Peyer's patch (tissue), 4 donors: ENCODE data around the gene ACSL6. TPM values are rescaled to one million over a fixed set of nuclear protein-coding genes. Genes with fewer than 3 reads are reported as not detected.

ENCODE experiments used
- DNase-seq, 3 donors: peaks; one replicate each; pipeline ENCODE4 v3.0.0-alpha.2; 2017 to 2019
- H3K27ac ChIP-seq, 4 donors: fragments of 200-600 bp; sonication (generic); one replicate each; pipeline ENCODE4 v1.5.1; 2016 to 2019
- H3K27me3 ChIP-seq, 2 donors: fragments of 200-600 bp; sonication (generic); one replicate each; pipeline ENCODE4 v1.5.1; 2019
- H3K36me3 ChIP-seq, 3 donors: fragments of 200-600 bp; sonication (generic); one replicate each; pipeline ENCODE4 v1.5.1; 2016 to 2019
- H3K4me1 ChIP-seq, 4 donors: fragments of 200-600 bp; sonication (generic); one replicate each; pipeline ENCODE4 v1.5.1; 2016 to 2019
- H3K4me3 ChIP-seq, 4 donors: fragments of 200-600 bp; sonication (generic); 1 replicate in 3 of 4; 2 replicates in 1 of 4; pipeline ENCODE4 v1.5.1; 2016 to 2019; ENCODE audit warnings: mild to moderate bottlenecking in 1 of 4
- H3K9me3 ChIP-seq, 4 donors: fragments of 200-600 bp; sonication (generic); one replicate each; pipeline ENCODE4 v1.5.1; 2016 to 2019; ENCODE audit warnings: mild to moderate bottlenecking in 1 of 4
- CTCF ChIP-seq, 6 experiments: fragments of 450-650 bp in 4 of 6; fragments of 200-600 bp in 2 of 6; sonication (generic) in 1 of 6; IDR thresholded peaks; one replicate each; pipeline ENCODE4 v1.5.1; 2017 to 2019; ENCODE audit warnings: antibody characterized with exemption in 6 of 6, mild to moderate bottlenecking in 3 of 6, moderate library complexity in 1 of 6
- POLR2A ChIP-seq, 2 donors: fragments of 450-650 bp; IDR thresholded peaks; one replicate each; pipeline ENCODE4 v1.5.1; 2017; ENCODE audit warnings: antibody characterized with exemption in 2 of 2, mild to moderate bottlenecking in 2 of 2, moderate library complexity in 2 of 2
- total RNA-seq, 4 donors: library from RNA; depleted of rRNA; stranded (reverse); fragments of >200 nt; gene quantifications; one replicate each; pipeline ENCODE4 v1.1.0, GENCODE V29; 2016

The ACSL6 gene
- total RNA-seq, 4 donors from 2014 or later: 1.1 to 12.4 (median 7.4) TPM; not detected in 1

GRCh38 chr5:132054697-132055440, 43.4 kb upstream of the ACSL6 start:
- H3K36me3 ChIP-seq: no peaks in the 10 kb centered on the region
- peak in 2 of 3 donors; percentile 28 to 38 for DNase-seq
- no peak for TF ChIP-seq CTCF (IDR thresholded peaks at IDR 0.05)
- TF ChIP-seq POLR2A (IDR thresholded peaks at IDR 0.05): no peak

GRCh38 chr5:132054031-132054696, 42.7 kb upstream of the ACSL6 start:
- H3K9me3 ChIP-seq: no peaks in the 10 kb centered on the region
- DNase-seq: peak in 2 of 3 donors; percentile 12 to 33
- H3K36me3 ChIP-seq: no peaks in the 10 kb centered on the region
- no peaks in the 10 kb centered on the region for H3K27me3 ChIP-seq
- H3K27ac ChIP-seq: no peak overlapping the region
- TF ChIP-seq CTCF (IDR thresholded peaks at IDR 0.05) (no peak), POLR2A (IDR thresholded peaks at IDR 0.05) (no peak)
- H3K4me1 ChIP-seq: no peaks in the 10 kb centered on the region
- H3K4me3 ChIP-seq: no peak overlapping the region

More at GRCh38 chr5:132054697-132055440, 43.4 kb upstream of the ACSL6 start:
- Histone ChIP-seq H3K27ac (no peak overlapping the region), H3K9me3 (no peaks in the 10 kb centered on the region), H3K4me3 (no peak overlapping the region), H3K4me1 (no peaks in the 10 kb centered on the region), H3K27me3 (no peaks in the 10 kb centered on the region)

- H3K27ac ChIP-seq: no peak overlapping the region
- DNase-seq: peak; percentile 4 to 33 (median 26)
- H3K36me3 ChIP-seq: no peaks in the 10 kb centered on the region
- H3K27me3 ChIP-seq: no peaks in the 10 kb centered on the region
- no peaks in the 10 kb centered on the region for H3K4me1 ChIP-seq
- TF ChIP-seq POLR2A (IDR thresholded peaks at IDR 0.05): no peak
- no peak for TF ChIP-seq CTCF (IDR thresholded peaks at IDR 0.05)
- H3K9me3 ChIP-seq: no peaks in the 10 kb centered on the region
- H3K4me3 ChIP-seq: no peak overlapping the region
These were observed 42.0 kb upstream of the ACSL6 start for GRCh38 chr5:132053483-132053882.

GRCh38 chr5:132052520-132052919, 41.1 kb upstream of the ACSL6 start:
- Histone ChIP-seq H3K4me3 (no peak overlapping the region), H3K27ac (no peak overlapping the region)
- DNase-seq: peak in 2 of 3 donors; percentile 6 to 39

More at GRCh38 chr5:132052520-132052919, 41.1 kb upstream of the ACSL6 start:
- no peaks in the 10 kb centered on the region for H3K36me3 ChIP-seq
- H3K9me3 ChIP-seq: no peaks in the 10 kb centered on the region
- TF ChIP-seq CTCF (IDR thresholded peaks at IDR 0.05) (no peak), POLR2A (IDR thresholded peaks at IDR 0.05) (no peak)
- no peaks in the 10 kb centered on the region for H3K4me1 ChIP-seq
- no peaks in the 10 kb centered on the region for H3K27me3 ChIP-seq
